HG03354 (cell line): ENCODE measurements around the gene EDRF1.
"Not testable (repeated sequence)": the region's sequence is repeated elsewhere in the genome, so short reads cannot be mapped to it uniquely, and the experiment has no call there.

Experiments
- ATAC-seq: cut with Tn5 transposase; IDR thresholded peaks from one replicate; pipeline ENCODE4 v1.9.1; 2021; ENCODE audit warnings: mild to moderate bottlenecking; ENCODE audit not compliant: unreplicated experiment, poor library complexity, severe bottlenecking

The EDRF1 gene

GRCh38 chr10:125719173-125720001 lies at the start of gene EDRF1:
Gene EDRF1, plus strand, starts transcription at chr10:125719709. Its CDS starts 99 bp downstream, at chr10:125719808.
- peak; percentile 89 for ATAC-seq

- ATAC-seq, result no peak
Measured at GRCh38 chr10:125672884-125673283, 46.6 kb upstream of the EDRF1 start.

- no peak for ATAC-seq
Measured at GRCh38 chr10:125679436-125679835, 40.1 kb upstream of the EDRF1 start.

GRCh38 chr10:125683063-125683462 lies 36.4 kb upstream of the EDRF1 start, which contains the start of gene TEX36:
Gene TEX36, minus strand, starts transcription at chr10:125683163. Its CDS starts 174 bp downstream, at chr10:125682989.
- no peak for ATAC-seq

GRCh38 chr10:125683821-125684220 lies 35.7 kb upstream of the EDRF1 start:
- ATAC-seq, result no peak

- no peak for ATAC-seq
Measured at GRCh38 chr10:125684581-125684980, 34.9 kb upstream of the EDRF1 start.

GRCh38 chr10:125687507-125688185 lies 31.9 kb upstream of the EDRF1 start:
- ATAC-seq, result no peak

- no peak for ATAC-seq
Measured at GRCh38 chr10:125689955-125690569, 29.4 kb upstream of the EDRF1 start.

- ATAC-seq, result peak; percentile 79
Measured at GRCh38 chr10:125691160-125691981, 28.1 kb upstream of the EDRF1 start.

- no peak for ATAC-seq
Measured at GRCh38 chr10:125692196-125692595, 27.3 kb upstream of the EDRF1 start.

- ATAC-seq, result no peak
Measured at GRCh38 chr10:125692601-125693523, 26.6 kb upstream of the EDRF1 start.

- no peak for ATAC-seq
Measured at GRCh38 chr10:125693524-125693847, 26.0 kb upstream of the EDRF1 start.

- ATAC-seq, result no peak
Measured at GRCh38 chr10:125694883-125695282, 24.6 kb upstream of the EDRF1 start.

GRCh38 chr10:125696884-125697283 lies 22.6 kb upstream of the EDRF1 start:
- not testable (repeated sequence) for ATAC-seq

GRCh38 chr10:125698481-125698998 lies 21.0 kb upstream of the EDRF1 start:
- no peak for ATAC-seq

GRCh38 chr10:125699562-125700143 lies 19.9 kb upstream of the EDRF1 start:
- ATAC-seq, result no peak

- ATAC-seq, result no peak
Measured at GRCh38 chr10:125700355-125700911, 19.1 kb upstream of the EDRF1 start.
